Esophagus squamous epithelium (tissue), 4 donors: ENCODE measurements around the gene MTA1.

Experiments used
- CTCF ChIP-seq, 6 experiments: fragments of 450-650 bp in 4 of 6; fragments of 200-600 bp in 2 of 6; sonication (generic) in 2 of 6; IDR thresholded peaks; one replicate each; pipeline ENCODE4 v1.5.1; 2016 to 2019; ENCODE audit warnings: antibody characterized with exemption in 6 of 6, mild to moderate bottlenecking in 4 of 6, moderate library complexity in 4 of 6
- POLR2A ChIP-seq, 4 donors: fragments of 450-650 bp; IDR thresholded peaks; one replicate each; pipeline ENCODE4 v1.6.1; 2017; ENCODE audit warnings: antibody characterized with exemption in 4 of 4, mild to moderate bottlenecking in 4 of 4, moderate library complexity in 3 of 4

GRCh38 chr14:105460116-105460515, 40.5 kb downstream of the MTA1 start:
- TF ChIP-seq CTCF (IDR thresholded peaks at IDR 0.05) (no peak), POLR2A (IDR thresholded peaks at IDR 0.05) (no peak)
